ENCODE measurements around the gene BNIP3.

BNIP3 gene

GRCh38 chr10:131998050-131998844 is 16.5 kb upstream of the BNIP3 start:
- no peak for TF ChIP-seq TAF1 (IDR thresholded peaks at IDR 0.05; ENCODE audit: borderline replicate concordance, insufficient read depth, low read length)
- TF ChIP-seq POLR2AphosphoS5 (IDR thresholded peaks at IDR 0.05; ENCODE audit: low read depth, low read length), result no peak
- no peak for TF ChIP-seq FOXP2 (optimal IDR thresholded peaks at IDR 0.05; ENCODE audit: borderline replicate concordance, extremely low read depth, extremely low read length, insufficient read depth)
- no peak for TF ChIP-seq SIN3A (IDR thresholded peaks at IDR 0.05; ENCODE audit: borderline replicate concordance, insufficient read depth, low read length)
- no peak for TF ChIP-seq REST (IDR thresholded peaks at IDR 0.05; ENCODE audit: insufficient read depth in 1 of 2, low read depth in 2 of 2, low read length in 2 of 2)

GRCh38 chr10:131997366-131998049 is 15.8 kb upstream of the BNIP3 start:
- TF ChIP-seq FOXP2 (optimal IDR thresholded peaks at IDR 0.05; ENCODE audit: borderline replicate concordance, extremely low read depth, extremely low read length, insufficient read depth) (no peak), SIN3A (IDR thresholded peaks at IDR 0.05; ENCODE audit: borderline replicate concordance, insufficient read depth, low read length) (no peak), POLR2AphosphoS5 (IDR thresholded peaks at IDR 0.05; ENCODE audit: low read depth, low read length) (no peak), REST (IDR thresholded peaks at IDR 0.05; ENCODE audit: insufficient read depth in 1 of 2, low read depth in 2 of 2, low read length in 2 of 2) (no peak), TAF1 (IDR thresholded peaks at IDR 0.05; ENCODE audit: borderline replicate concordance, insufficient read depth, low read length) (no peak)

DNA sequence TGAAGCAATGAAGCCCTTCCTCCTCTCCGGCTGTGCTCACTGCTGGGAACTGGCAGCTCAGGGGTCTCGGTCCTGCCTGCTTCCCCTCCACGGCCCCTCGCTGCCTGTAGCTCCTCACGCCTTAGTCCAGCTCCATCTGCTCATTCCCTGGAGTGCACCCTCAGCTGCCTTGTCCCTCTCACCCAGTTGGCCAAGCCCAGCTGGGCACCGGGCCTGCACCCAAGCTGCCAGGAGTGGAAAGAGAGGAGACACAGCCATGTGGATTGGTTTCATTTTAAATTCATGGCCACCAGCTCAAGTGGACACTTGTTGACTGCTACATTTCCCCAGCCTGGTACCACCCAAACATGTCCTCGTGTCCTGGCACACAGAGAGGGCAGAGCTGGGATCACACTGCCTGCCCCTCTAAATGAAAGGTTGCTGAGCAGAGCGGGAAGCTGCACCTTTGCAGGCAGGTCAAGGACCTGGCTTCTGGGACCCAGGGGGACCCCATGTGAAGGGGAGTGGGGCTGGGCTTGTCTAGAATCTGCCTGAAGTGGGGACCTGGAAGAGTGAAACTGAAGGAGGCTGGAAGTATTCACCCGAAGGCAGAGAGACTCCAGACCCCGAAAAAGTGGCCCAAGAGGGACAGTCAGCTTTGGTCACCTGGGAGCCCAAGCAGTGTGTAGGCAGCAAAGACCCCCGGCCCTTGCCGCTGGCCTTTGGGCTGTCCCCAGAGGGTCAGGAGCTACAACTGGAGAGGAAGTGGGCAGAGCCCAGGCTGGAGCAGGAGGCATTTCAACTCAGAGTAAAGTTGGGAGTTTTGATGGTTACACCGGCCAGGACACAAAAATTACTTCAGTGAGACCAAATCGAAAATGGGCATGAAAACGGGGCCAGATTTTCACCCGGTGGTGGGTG is 15.0 kb upstream of the BNIP3 start:
- no peak for TF ChIP-seq SIN3A (IDR thresholded peaks at IDR 0.05; ENCODE audit: borderline replicate concordance, insufficient read depth, low read length)
- no peak for TF ChIP-seq FOXP2 (optimal IDR thresholded peaks at IDR 0.05; ENCODE audit: borderline replicate concordance, extremely low read depth, extremely low read length, insufficient read depth)
- TF ChIP-seq POLR2AphosphoS5 (IDR thresholded peaks at IDR 0.05; ENCODE audit: low read depth, low read length), result no peak

GRCh38 chr10:131994435-131994834 is 12.7 kb upstream of the BNIP3 start:
- TF ChIP-seq SIN3A (IDR thresholded peaks at IDR 0.05; ENCODE audit: borderline replicate concordance, insufficient read depth, low read length), result no peak
- no peak for TF ChIP-seq TAF1 (IDR thresholded peaks at IDR 0.05; ENCODE audit: borderline replicate concordance, insufficient read depth, low read length)
- TF ChIP-seq FOXP2 (optimal IDR thresholded peaks at IDR 0.05; ENCODE audit: borderline replicate concordance, extremely low read depth, extremely low read length, insufficient read depth), result no peak
- no peak for TF ChIP-seq POLR2AphosphoS5 (IDR thresholded peaks at IDR 0.05; ENCODE audit: low read depth, low read length)
- no peak for TF ChIP-seq REST (IDR thresholded peaks at IDR 0.05; ENCODE audit: insufficient read depth in 1 of 2, low read depth in 2 of 2, low read length in 2 of 2)

GRCh38 chr10:131993275-131993674 is 11.6 kb upstream of the BNIP3 start:
- TF ChIP-seq TAF1 (IDR thresholded peaks at IDR 0.05; ENCODE audit: borderline replicate concordance, insufficient read depth, low read length) (no peak), REST (IDR thresholded peaks at IDR 0.05; ENCODE audit: insufficient read depth in 1 of 2, low read depth in 2 of 2, low read length in 2 of 2) (no peak), SIN3A (IDR thresholded peaks at IDR 0.05; ENCODE audit: borderline replicate concordance, insufficient read depth, low read length) (no peak)

Measured in PFSK-1 (cell line).